K562 (cell line): ENCODE data around the gene ITPR1. TPM values are rescaled to one million over a fixed set of nuclear protein-coding genes. Genes with fewer than 3 reads are reported as not detected.
A peak's percentile ranks its signal among the peaks of the same experiment; 100 is the strongest.

Source experiments
- CBFA2T3 ChIP-seq: fragments of 450-650 bp; IDR thresholded peaks from 2 replicates; pipeline ENCODE4 v1.6.1; 2017
- CEBPB ChIP-seq: fragments of 450-650 bp; IDR thresholded peaks from 2 replicates; pipeline ENCODE4 v1.6.1; 2016; ENCODE audit warnings: missing genetic modification characterization, missing compliant biosample characterization
- CREM ChIP-seq: IDR thresholded peaks from 2 replicates; pipeline ENCODE4 v1.6.1; 2014; ENCODE audit warnings: antibody characterized with exemption, low read depth
- EHMT2 ChIP-seq: fragments of 450-650 bp; IDR thresholded peaks from 2 replicates; pipeline ENCODE4 v1.6.1; 2018; ENCODE audit warnings: antibody characterized with exemption
- HDAC8 ChIP-seq: fragments of 450-650 bp; IDR thresholded peaks from 2 replicates; pipeline ENCODE4 v1.6.1; 2016; ENCODE audit warnings: mild to moderate bottlenecking, missing genetic modification characterization, moderate library complexity, missing compliant biosample characterization
- L3MBTL2 ChIP-seq: fragments of 450-650 bp; IDR thresholded peaks from 2 replicates; pipeline ENCODE4 v1.6.1; 2016; ENCODE audit warnings: mild to moderate bottlenecking, moderate library complexity
- MTA1 ChIP-seq: fragments of 450-650 bp; IDR thresholded peaks from 2 replicates; pipeline ENCODE4 v1.6.1; 2017; ENCODE audit warnings: borderline replicate concordance
- MTA3 ChIP-seq: fragments of 450-650 bp; formaldehyde crosslinking; IDR thresholded peaks from 2 replicates; pipeline ENCODE4 v1.6.1; 2017; ENCODE audit warnings: mild to moderate bottlenecking, borderline replicate concordance
- NR2C2 ChIP-seq, 2 experiments: fragments of 200-800 bp in 1 of 2; sonication (Bioruptor generic) in 1 of 2; sonication (generic) in 1 of 2; formaldehyde crosslinking in 1 of 2; IDR thresholded peaks; 2 replicates each; pipeline versions ENCODE4 v1.6.1 to v1.8.0; 2016 to 2022; ENCODE audit warnings: mild to moderate bottlenecking in 1 of 2, missing compliant biosample characterization in 1 of 2, missing genetic modification characterization in 1 of 2, missing genetic modification reagents in 1 of 2
- RCOR1 ChIP-seq, 2 experiments: IDR thresholded peaks; 2 replicates each; pipeline ENCODE4 v1.6.1; 2012; ENCODE audit warnings: low read depth in 2 of 2, low read length in 2 of 2, borderline replicate concordance in 1 of 2, improper control_type of control experiment in 1 of 2
- polyA plus RNA-seq, 8 experiments: library from polyadenylated mRNA; depleted of rRNA in 4 of 8; stranded (reverse) in 5 of 8; unstranded in 3 of 8; fragments of >200 nt; fragmentation: Nextera tagmentation in 2 of 8; fragmentation: Illumina TruSeq in 1 of 8; extraction: Ambion mirVana in 2 of 8; extraction: Trizol in 1 of 8; gene quantifications; 2 replicates each; pipeline versions ENCODE4 v1.2.1 to v1.2.3, GENCODE V29; 2011 to 2014; ENCODE audit warnings: inconsistent platforms in 1 of 8, missing spikeins in 1 of 8
- total RNA-seq, 7 experiments: library from RNA; depleted of rRNA in 6 of 7; stranded (reverse); fragments of >200 nt in 6 of 7; fragmentation: Illumina TruSeq in 2 of 7; extraction: Trizol in 2 of 7; gene quantifications; 2 replicates each; pipeline versions ENCODE4 v1.2.1 to v1.2.3, GENCODE V29; 2011 to 2021; ENCODE audit warnings: low replicate concordance in 1 of 7
- TF ChIP-seq, protein P1 (sequence below), 2 experiments: fragments of 450-650 bp in 1 of 2; sonication (generic) in 1 of 2; formaldehyde crosslinking in 1 of 2; IDR thresholded peaks; 2 replicates each; pipeline versions ENCODE4 v1.7.1 to v1.9.0; 2016 to 2022; ENCODE audit warnings: inconsistent platforms in 1 of 2, mild to moderate bottlenecking in 1 of 2, missing genetic modification reagents in 1 of 2
- TF ChIP-seq, protein P2 (sequence below): fragments of 200-800 bp; sonication (Bioruptor generic); IDR thresholded peaks from 2 replicates; pipeline ENCODE4 v1.6.1; 2017; ENCODE audit warnings: missing genetic modification characterization, missing compliant biosample characterization

ITPR1 gene
- total and polyA plus RNA-seq, 9 of the 15 experiments (the other 6 are each of a cell fraction or from before 2014, with no cell fraction given): 22.4 to 40.0 (median 27.4) TPM

DNA sequence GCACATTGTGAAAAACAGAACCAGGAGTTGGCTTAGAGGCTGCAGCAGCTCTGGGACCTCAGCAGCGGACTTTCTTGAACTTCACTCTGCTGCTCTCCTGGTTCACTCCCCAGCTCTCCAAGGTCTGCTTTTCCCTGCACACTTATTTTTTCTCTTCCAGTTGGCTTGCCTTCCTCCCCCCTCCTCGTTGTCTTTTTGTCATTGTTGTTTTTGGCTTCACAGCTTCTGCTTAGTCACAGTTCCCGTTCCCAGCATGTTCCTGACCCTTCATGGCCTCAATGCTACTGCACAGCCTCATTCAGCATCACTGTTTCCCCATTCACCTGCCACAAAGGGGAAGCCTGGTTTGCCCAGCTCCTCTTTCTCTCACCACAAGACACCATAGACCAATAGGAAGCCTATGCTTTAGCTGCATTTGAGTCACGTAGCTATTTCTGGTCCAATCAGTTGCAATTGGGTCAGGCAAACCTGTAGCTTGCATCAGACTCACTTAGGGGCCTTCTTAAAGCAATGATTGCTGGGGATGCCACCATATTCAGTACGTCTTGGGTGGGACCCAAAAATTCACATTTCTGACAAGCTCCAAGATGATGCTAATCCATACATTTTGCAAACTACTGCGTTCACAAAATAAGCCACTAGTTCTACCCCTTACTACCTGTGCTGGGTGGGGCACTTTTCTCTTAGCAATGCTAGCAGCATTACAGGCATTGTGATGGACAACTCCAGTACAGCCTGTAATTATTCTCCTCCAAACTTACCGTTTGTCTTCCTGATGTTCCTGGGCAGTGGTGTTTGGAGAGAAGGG is 18.3 kb upstream of the ITPR1 start (continued):
- TF ChIP-seq, protein P1, sequence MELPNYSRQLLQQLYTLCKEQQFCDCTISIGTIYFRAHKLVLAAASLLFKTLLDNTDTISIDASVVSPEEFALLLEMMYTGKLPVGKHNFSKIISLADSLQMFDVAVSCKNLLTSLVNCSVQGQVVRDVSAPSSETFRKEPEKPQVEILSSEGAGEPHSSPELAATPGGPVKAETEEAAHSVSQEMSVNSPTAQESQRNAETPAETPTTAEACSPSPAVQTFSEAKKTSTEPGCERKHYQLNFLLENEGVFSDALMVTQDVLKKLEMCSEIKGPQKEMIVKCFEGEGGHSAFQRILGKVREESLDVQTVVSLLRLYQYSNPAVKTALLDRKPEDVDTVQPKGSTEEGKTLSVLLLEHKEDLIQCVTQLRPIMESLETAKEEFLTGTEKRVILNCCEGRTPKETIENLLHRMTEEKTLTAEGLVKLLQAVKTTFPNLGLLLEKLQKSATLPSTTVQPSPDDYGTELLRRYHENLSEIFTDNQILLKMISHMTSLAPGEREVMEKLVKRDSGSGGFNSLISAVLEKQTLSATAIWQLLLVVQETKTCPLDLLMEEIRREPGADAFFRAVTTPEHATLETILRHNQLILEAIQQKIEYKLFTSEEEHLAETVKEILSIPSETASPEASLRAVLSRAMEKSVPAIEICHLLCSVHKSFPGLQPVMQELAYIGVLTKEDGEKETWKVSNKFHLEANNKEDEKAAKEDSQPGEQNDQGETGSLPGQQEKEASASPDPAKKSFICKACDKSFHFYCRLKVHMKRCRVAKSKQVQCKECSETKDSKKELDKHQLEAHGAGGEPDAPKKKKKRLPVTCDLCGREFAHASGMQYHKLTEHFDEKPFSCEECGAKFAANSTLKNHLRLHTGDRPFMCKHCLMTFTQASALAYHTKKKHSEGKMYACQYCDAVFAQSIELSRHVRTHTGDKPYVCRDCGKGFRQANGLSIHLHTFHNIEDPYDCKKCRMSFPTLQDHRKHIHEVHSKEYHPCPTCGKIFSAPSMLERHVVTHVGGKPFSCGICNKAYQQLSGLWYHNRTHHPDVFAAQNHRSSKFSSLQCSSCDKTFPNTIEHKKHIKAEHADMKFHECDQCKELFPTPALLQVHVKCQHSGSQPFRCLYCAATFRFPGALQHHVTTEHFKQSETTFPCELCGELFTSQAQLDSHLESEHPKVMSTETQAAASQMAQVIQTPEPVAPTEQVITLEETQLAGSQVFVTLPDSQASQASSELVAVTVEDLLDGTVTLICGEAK (IDR thresholded peaks at IDR 0.05): peak; percentile 22; the same call in 1 of the 2 replicates
- TF ChIP-seq, protein P1 (CRISPR knock-in tag; IDR thresholded peaks at IDR 0.05): no peak
- 0 out of 2 replicates have a peak, but pooled peaks have one; percentile 48 for TF ChIP-seq MTA3
- 0 out of 2 replicates have a peak, but pooled peaks have one; percentile 14 for TF ChIP-seq CREM
- TF ChIP-seq NR2C2 (CRISPR knock-in tag; IDR thresholded peaks at IDR 0.05): no peak
- TF ChIP-seq NR2C2 (tag; IDR thresholded peaks at IDR 0.05): peak; percentile 59
- peak; percentile 70; the same call in 1 of the 2 replicates for TF ChIP-seq L3MBTL2
- peak; percentile 21; the same call in 1 of the 2 replicates for TF ChIP-seq CEBPB
- TF ChIP-seq, protein P2, sequence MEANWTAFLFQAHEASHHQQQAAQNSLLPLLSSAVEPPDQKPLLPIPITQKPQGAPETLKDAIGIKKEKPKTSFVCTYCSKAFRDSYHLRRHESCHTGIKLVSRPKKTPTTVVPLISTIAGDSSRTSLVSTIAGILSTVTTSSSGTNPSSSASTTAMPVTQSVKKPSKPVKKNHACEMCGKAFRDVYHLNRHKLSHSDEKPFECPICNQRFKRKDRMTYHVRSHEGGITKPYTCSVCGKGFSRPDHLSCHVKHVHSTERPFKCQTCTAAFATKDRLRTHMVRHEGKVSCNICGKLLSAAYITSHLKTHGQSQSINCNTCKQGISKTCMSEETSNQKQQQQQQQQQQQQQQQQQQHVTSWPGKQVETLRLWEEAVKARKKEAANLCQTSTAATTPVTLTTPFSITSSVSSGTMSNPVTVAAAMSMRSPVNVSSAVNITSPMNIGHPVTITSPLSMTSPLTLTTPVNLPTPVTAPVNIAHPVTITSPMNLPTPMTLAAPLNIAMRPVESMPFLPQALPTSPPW (CRISPR knock-in tag): peak; percentile 71
- peak; percentile 24; the same call in 1 of the 2 replicates for TF ChIP-seq MTA1
- no peak for TF ChIP-seq CBFA2T3
- TF ChIP-seq EHMT2: peak; percentile 67; the same call in 1 of the 2 replicates
- TF ChIP-seq HDAC8 (tag): no peak
- peak in 1 of 2 experiments; percentile 64; a peak in 1 of 4 replicates for TF ChIP-seq RCOR1 (IDR thresholded peaks at IDR 0.05; ENCODE audit: borderline replicate concordance in 1 of 2, low read depth in 2 of 2, low read length in 2 of 2)
- TF ChIP-seq, all 486 proteins: peak for 53
